Activated T-helper 2 cell treated with anti-CD3 and anti-CD28 coated beads, Interferon-gamma antibody, Interleukin-2, Interleukin-4, amounts not matched to agents 10 μg/mL and 5 μg/mL and 100 μg/mL, durations not matched to agents 14 hours and 24 hours and 36 hours (primary cell): ENCODE measurements around the gene ZNF91. TPM values are rescaled to one million over a fixed set of nuclear protein-coding genes. Genes with fewer than 3 reads are reported as not detected.
"Not testable (repeated sequence)": the region's sequence is repeated elsewhere in the genome, so short reads cannot be mapped to it uniquely, and the experiment has no call there.

ENCODE experiments used
- DNase-seq: peaks from one replicate; pipeline ENCODE4 v3.0.0; 2021; ENCODE audit warnings: low spot score
- H3K27ac Mint-ChIP-seq: one replicate; pipeline ENCODE4 v1.8.0; 2021; ENCODE audit warnings: mixed read lengths
- H3K27me3 Mint-ChIP-seq: one replicate; pipeline ENCODE4 v1.8.0; 2021; ENCODE audit warnings: low read depth, mixed read lengths
- H3K36me3 Mint-ChIP-seq: one replicate; pipeline ENCODE4 v1.8.0; 2021; ENCODE audit warnings: low read depth, mixed read lengths
- H3K4me1 Mint-ChIP-seq: one replicate; pipeline ENCODE4 v1.8.0; 2021; ENCODE audit warnings: low read depth, mixed read lengths
- H3K4me3 Mint-ChIP-seq: one replicate; pipeline ENCODE4 v1.8.0; 2021; ENCODE audit warnings: low read depth, mild to moderate bottlenecking, moderate library complexity, mixed read lengths
- H3K9me3 Mint-ChIP-seq: one replicate; pipeline ENCODE4 v1.8.0; 2021; ENCODE audit warnings: mixed read lengths
- intact Hi-C: fragments of 100-400 bp; cut with micrococcal nuclease; formaldehyde crosslinking; loops from one replicate; pipeline ENCODE4 v1.15.1; 2023
- total RNA-seq: library from RNA; stranded (reverse); gene quantifications from 2 replicates; pipeline ENCODE4 v1.2.3, GENCODE V29; 2022

Gene ZNF91
- total RNA-seq, 1 donor from 2014 or later: 26.5 TPM

DNA sequence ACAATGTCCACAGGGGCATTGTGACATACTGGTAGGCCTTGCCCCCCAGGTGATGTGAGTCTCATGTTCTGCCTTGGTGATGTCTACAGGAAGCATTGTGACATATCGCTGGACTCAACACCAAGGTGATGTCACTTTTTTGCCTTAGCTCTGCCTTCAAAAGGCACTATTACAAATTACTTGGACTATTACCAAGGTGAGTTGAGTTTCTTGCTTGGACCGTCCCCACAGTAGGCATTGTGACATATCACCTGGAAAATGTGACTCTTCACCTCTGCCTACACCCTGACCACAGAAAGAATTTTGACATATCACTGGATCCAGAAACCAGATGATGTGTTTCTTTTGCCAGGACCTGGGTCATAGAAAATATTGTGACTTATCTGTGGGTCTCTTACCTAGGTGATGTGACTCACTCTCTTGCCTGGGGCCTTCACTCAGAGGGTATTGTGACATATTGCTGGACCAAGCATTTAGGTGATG is 84.5 kb downstream of the ZNF91 start:
- no peak for DNase-seq
- intact Hi-C loops: no loop called here
- no peaks in the 10 kb centered on the region for H3K36me3 Mint-ChIP-seq
- no peak overlapping the region for H3K27ac Mint-ChIP-seq
- H3K4me3 Mint-ChIP-seq: no peak overlapping the region
- H3K27me3 Mint-ChIP-seq: no peaks in the 10 kb centered on the region
- no peaks in the 10 kb centered on the region for H3K4me1 Mint-ChIP-seq
- H3K9me3 Mint-ChIP-seq: peaks cover 72% of the 10 kb centered on the region

DNA sequence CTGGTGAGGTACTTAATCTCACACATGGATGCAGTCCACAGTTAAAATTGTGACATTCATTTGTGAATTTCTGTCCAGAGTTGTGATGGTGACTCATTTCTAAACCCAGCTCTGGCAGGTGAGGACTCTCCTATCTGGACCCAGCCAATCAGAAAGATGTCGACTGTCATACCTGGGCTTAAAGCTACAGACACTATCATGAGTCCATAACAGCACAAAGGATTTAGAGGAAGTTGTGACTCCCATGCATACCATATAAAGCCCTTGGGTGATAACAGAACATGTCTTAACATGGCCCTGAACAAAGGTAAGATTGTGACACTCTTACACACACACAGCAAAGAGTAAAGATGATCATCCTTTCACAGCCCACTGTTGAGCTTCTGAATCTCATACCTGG is 85.3 kb downstream of the ZNF91 start:
- Mint-ChIP-seq H3K4me3 (no peak overlapping the region), H3K27ac (no peak overlapping the region), H3K36me3 (no peaks in the 10 kb centered on the region), H3K9me3 (peaks cover 72% of the 10 kb centered on the region), H3K4me1 (no peaks in the 10 kb centered on the region), H3K27me3 (no peaks in the 10 kb centered on the region)
- intact Hi-C loops: no loop called here
- DNase-seq: no peak

DNA sequence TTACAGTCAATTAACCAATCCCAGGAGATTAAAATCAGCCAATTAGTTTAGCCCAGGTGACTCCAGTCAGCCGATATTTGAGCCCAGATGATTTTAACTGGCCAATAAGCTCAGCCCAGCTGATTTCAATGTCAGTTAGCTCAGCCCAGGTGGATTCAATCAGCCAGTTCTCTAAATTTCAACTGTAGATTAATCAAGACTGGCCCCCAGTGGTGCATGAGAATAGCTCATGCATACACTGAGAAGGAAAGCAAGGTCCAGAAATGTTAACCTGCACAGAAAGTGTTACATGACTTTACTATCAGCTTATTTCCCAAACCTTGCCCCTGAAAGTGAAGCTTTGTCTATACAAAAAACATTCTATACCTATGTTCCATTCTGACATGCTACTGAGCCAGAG is 89.7 kb downstream of the ZNF91 start:
- Mint-ChIP-seq H3K27me3 (no peaks in the 10 kb centered on the region), H3K4me1 (no peaks in the 10 kb centered on the region), H3K36me3 (peaks cover 3% of the 10 kb centered on the region), H3K4me3 (no peak overlapping the region), H3K27ac (no peak overlapping the region), H3K9me3 (peaks cover 78% of the 10 kb centered on the region)
- DNase-seq: no peak
- intact Hi-C loops: no loop called here

DNA sequence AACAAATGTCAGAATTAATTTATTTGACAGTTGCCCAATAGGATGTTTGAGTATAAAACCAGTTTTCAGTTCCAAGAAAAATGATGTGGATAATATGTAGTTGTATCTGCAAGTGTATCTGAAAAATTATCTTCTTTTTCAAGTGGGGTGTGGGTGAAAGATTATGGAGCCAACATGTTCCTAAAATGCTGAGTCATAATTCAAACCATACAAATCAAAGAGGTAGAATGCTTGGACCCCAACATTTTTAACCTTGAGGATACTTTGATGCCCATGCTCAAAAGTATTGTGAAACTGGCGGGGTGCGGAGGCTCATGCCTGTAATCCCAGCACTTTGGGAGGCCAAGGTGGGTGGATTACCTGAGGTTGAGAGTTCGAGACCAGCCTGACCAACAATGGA is 91.0 kb downstream of the ZNF91 start:
- intact Hi-C loops: no loop called here
- Mint-ChIP-seq H3K27me3 (no peaks in the 10 kb centered on the region), H3K36me3 (peaks cover 3% of the 10 kb centered on the region), H3K27ac (no peak overlapping the region), H3K4me1 (no peaks in the 10 kb centered on the region), H3K4me3 (no peak overlapping the region), H3K9me3 (peaks cover 79% of the 10 kb centered on the region)
- DNase-seq: no peak

DNA sequence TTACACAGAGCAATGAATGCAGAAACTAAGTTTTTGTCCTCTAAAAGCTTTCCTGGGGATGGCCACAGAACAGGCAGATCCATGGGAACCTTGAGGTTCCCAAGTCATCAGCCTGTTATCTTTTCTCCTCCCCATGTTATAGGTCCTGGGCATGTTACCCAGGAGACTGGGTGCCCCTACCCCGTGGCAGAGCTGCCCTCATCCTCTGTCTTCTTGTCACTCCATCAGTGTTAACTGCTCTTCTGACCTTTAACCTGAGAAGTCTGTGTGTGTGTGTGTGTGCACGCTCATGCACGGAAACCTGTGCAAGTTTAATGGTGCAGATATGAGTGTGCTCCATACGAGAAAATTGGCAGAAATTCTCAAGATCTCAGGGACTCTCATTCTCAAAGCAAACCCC is 101.1 kb downstream of the ZNF91 start:
- H3K4me1 Mint-ChIP-seq: no peaks in the 10 kb centered on the region
- H3K27ac Mint-ChIP-seq: no peak overlapping the region
- no peak for DNase-seq

DNA sequence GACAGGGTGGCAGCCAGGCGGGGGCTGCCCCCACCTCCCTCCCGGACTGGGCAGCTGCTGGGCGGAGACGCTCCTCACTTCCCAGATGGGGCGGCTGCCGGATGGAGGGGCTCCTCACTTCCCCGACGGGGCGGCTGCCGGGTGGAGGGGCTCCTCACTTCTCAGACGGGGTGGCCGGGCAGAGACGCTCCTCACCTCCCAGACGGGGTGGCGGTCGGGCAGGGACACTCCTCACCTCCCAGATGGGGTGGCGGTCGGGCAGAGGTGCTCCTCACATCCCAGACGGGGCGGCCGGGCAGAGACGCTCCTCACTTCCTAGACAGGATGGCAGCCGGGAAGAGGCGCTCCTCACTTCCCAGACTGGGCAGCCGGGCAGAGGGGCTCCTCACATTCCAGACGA is 105.3 kb downstream of the ZNF91 start:
- H3K27me3 Mint-ChIP-seq, DNase-seq, H3K36me3 Mint-ChIP-seq, H3K4me3 Mint-ChIP-seq, intact Hi-C loops, H3K27ac Mint-ChIP-seq, H3K4me1 Mint-ChIP-seq: not testable (repeated sequence)
- H3K9me3 Mint-ChIP-seq: peaks cover 61% of the 10 kb centered on the region

More for the DNA sequence above, 101.1 kb downstream of the ZNF91 start:
- no peaks in the 10 kb centered on the region for H3K27me3 Mint-ChIP-seq
- H3K4me3 Mint-ChIP-seq: no peak overlapping the region
- H3K9me3 Mint-ChIP-seq: peaks cover 59% of the 10 kb centered on the region
- no peaks in the 10 kb centered on the region for H3K36me3 Mint-ChIP-seq
- intact Hi-C loops: no loop called here

Other genes with a start within 250 kb of the ZNF91 start
- gene ZNF724, start 145.1 kb downstream of the ZNF91 start, total RNA-seq: 12.1 TPM in 2 replicates